A549 (cell line): ENCODE results near the gene MGP. TPM values are rescaled to one million over a fixed set of nuclear protein-coding genes. Genes with fewer than 3 reads are reported as not detected.

ENCODE experiments used
- ATAC-seq, 2 experiments: fragments of 200-7000 bp in 1 of 2; fragments of >200 bp in 1 of 2; cut with Nextera tagmentation in 1 of 2; cut with Tn5 transposase in 1 of 2; 3 replicates each; pipeline versions ENCODE4 v1.8.0 to v1.9.1; 2018 to 2020; ENCODE audit warnings: mild to moderate bottlenecking in 1 of 2, moderate library complexity in 1 of 2
- CTCF ChIA-PET: fragments of 300-600 bp; sonication (Branson Sonifier 250); formaldehyde crosslinking; extraction: SDS; loops from one replicate; lab custom pipeline; 2021; ENCODE audit warnings: antibody characterized with exemption, inconsistent platforms; lab: Yijun Ruan, JAX
- POLR2A ChIA-PET: fragments of 350-600 bp; formaldehyde crosslinking; extraction: SDS; loops from one replicate; lab custom pipeline; 2021; ENCODE audit warnings: antibody characterized with exemption, inconsistent platforms; lab: Yijun Ruan, JAX
- DNase-seq, 2 experiments: peaks; one replicate each; pipeline versions ENCODE4 v3.0.0 to v3.0.0-alpha.2; 2011 to 2016; ENCODE audit warnings: low read depth in 1 of 2, low spot score in 1 of 2
- FAIRE-seq: peaks from 2 replicates; lab custom pipeline; 2011; peaks lifted over from hg19 to GRCh38; lab: Jason Lieb, UNC
- H3K27ac ChIP-seq, 2 experiments: fragments of >200 bp; sonication (Bioruptor Twin); formaldehyde crosslinking; 3 replicates each; pipeline ENCODE4 v1.5.1; 2016 to 2017
- H3K4me1 ChIP-seq: fragments of >200 bp; sonication (Bioruptor Twin); formaldehyde crosslinking; 3 replicates; pipeline ENCODE4 v1.6.1; 2016
- H3K4me2 ChIP-seq: fragments of >200 bp; sonication (Bioruptor Twin); formaldehyde crosslinking; 3 replicates; pipeline ENCODE4 v1.6.1; 2016
- H3K4me3 ChIP-seq: fragments of >200 bp; sonication (Bioruptor Twin); formaldehyde crosslinking; 3 replicates; pipeline ENCODE4 v1.5.1; 2016
- H3K9me3 ChIP-seq: fragments of >200 bp; sonication (Bioruptor Twin); formaldehyde crosslinking; 3 replicates; pipeline ENCODE4 v1.6.1; 2016
- CHD2 ChIP-seq: fragments of 150-350 bp; IDR thresholded peaks from 2 replicates; pipeline ENCODE4 v1.6.1; 2014; ENCODE audit warnings: low read length; ENCODE audit not compliant: partially characterized antibody
- CHD4 ChIP-seq: fragments of 200-600 bp; sonication (generic); IDR thresholded peaks from 2 replicates; pipeline ENCODE4 v1.6.1; 2016; ENCODE audit warnings: antibody characterized with exemption, mild to moderate bottlenecking, borderline replicate concordance
- E2F6 ChIP-seq: IDR thresholded peaks from 2 replicates; pipeline ENCODE4 v1.6.1; 2012; ENCODE audit warnings: low read depth, borderline replicate concordance
- EHMT2 ChIP-seq: fragments of 200-600 bp; sonication (generic); IDR thresholded peaks from 2 replicates; pipeline ENCODE4 v1.6.1; 2016; ENCODE audit warnings: antibody characterized with exemption, low read depth, mild to moderate bottlenecking, moderate library complexity
- ELK1 ChIP-seq: fragments of 150-350 bp; IDR thresholded peaks from 2 replicates; pipeline ENCODE4 v1.6.1; 2014; ENCODE audit warnings: low read depth, mild to moderate bottlenecking, low read length
- ESRRA ChIP-seq: fragments of 150-350 bp; IDR thresholded peaks from 2 replicates; pipeline ENCODE4 v1.6.1; 2014; ENCODE audit warnings: mild to moderate bottlenecking, low read length, borderline replicate concordance
- HEYL ChIP-seq: fragments of 250-450 bp; sonication (Bioruptor Pico); IDR thresholded peaks from 2 replicates; pipeline ENCODE4 v1.8.0; 2021; ENCODE audit warnings: mild to moderate bottlenecking, moderate library complexity
- HOXB13 ChIP-seq: fragments of 250-450 bp; sonication (Bioruptor Pico); IDR thresholded peaks from 2 replicates; pipeline ENCODE4 v1.5.0; 2020; ENCODE audit warnings: low read depth, mild to moderate bottlenecking, moderate library complexity
- HOXB5 ChIP-seq: fragments of 250-450 bp; sonication (Bioruptor Pico); IDR thresholded peaks from 2 replicates; pipeline ENCODE4 v1.5.0; 2020; ENCODE audit warnings: mild to moderate bottlenecking, moderate library complexity
- JUN ChIP-seq, 2 experiments: fragments of >200 bp; sonication (Bioruptor Twin); formaldehyde crosslinking; IDR thresholded peaks; 2 replicates in 1 of 2; 3 replicates in 1 of 2; pipeline ENCODE4 v1.6.1; 2016 to 2017
- JUNB ChIP-seq: fragments of >200 bp; sonication (Bioruptor Twin); formaldehyde crosslinking; IDR thresholded peaks from 2 replicates; pipeline ENCODE4 v1.6.1; 2016
- KDM1A ChIP-seq: fragments of 200-600 bp; sonication (generic); IDR thresholded peaks from 2 replicates; pipeline ENCODE4 v1.6.1; 2016; ENCODE audit warnings: low read depth, mild to moderate bottlenecking
- MAFK ChIP-seq: fragments of 450-650 bp; IDR thresholded peaks from 2 replicates; pipeline ENCODE4 v1.6.1; 2014; ENCODE audit not compliant: partially characterized antibody
- MYC ChIP-seq: IDR thresholded peaks from 2 replicates; pipeline ENCODE4 v1.6.1; 2012; ENCODE audit warnings: mild to moderate bottlenecking, inconsistent platforms, low read length, improper control_type of control experiment, borderline replicate concordance
- SREBF2 ChIP-seq: fragments of 450-650 bp; IDR thresholded peaks from 2 replicates; pipeline ENCODE4 v1.6.1; 2014; ENCODE audit warnings: mild to moderate bottlenecking, moderate library complexity
- TFCP2L1 ChIP-seq: fragments of 250-450 bp; sonication (Bioruptor Pico); IDR thresholded peaks from 2 replicates; pipeline ENCODE4 v1.5.0; 2021; ENCODE audit warnings: mild to moderate bottlenecking
- ZC3H11A ChIP-seq: fragments of 450-650 bp; IDR thresholded peaks from 2 replicates; pipeline ENCODE4 v1.6.1; 2014; ENCODE audit warnings: antibody characterized with exemption, mild to moderate bottlenecking
- ZSCAN20 ChIP-seq: fragments of 250-450 bp; sonication (Bioruptor Pico); IDR thresholded peaks from 2 replicates; pipeline ENCODE4 v1.8.0; 2022; ENCODE audit warnings: mild to moderate bottlenecking, moderate library complexity
- WGBS: methylation state at CpG from one replicate; pipeline ENCODE4 v1.1.6; 2017; ENCODE audit errors: missing lambda C conversion rate; 5-methylcytosine and 5-hydroxymethylcytosine counted together
- polyA plus RNA-seq, 4 experiments: library from polyadenylated mRNA; depleted of rRNA in 3 of 4; stranded (reverse); fragments of >200 nt; fragmentation: RNase III in 1 of 4; extraction: RNeasy Plus Mini Kit Qiagen cat#74134 plus additional on column Dnase treatment in 1 of 4; gene quantifications; 2 replicates in 3 of 4; 3 replicates in 1 of 4; pipeline ENCODE4 v1.2.3, GENCODE V29; 2011 to 2017
- TF ChIP-seq, protein P1 (sequence below): fragments of >200 bp; sonication (Bioruptor Twin); formaldehyde crosslinking; IDR thresholded peaks from 2 replicates; pipeline ENCODE4 v1.6.1; 2016
- TF ChIP-seq, protein P2 (sequence below): fragments of 250-450 bp; sonication (Bioruptor Pico); IDR thresholded peaks from 2 replicates; pipeline ENCODE4 v1.5.0; 2020; ENCODE audit warnings: low read depth, mild to moderate bottlenecking, moderate library complexity
- TF ChIP-seq, protein P3 (sequence below): fragments of 250-450 bp; sonication (Bioruptor Pico); IDR thresholded peaks from 2 replicates; pipeline ENCODE4 v1.5.0; 2021; ENCODE audit warnings: mild to moderate bottlenecking, moderate library complexity, borderline replicate concordance
- TF ChIP-seq, protein P4 (sequence below): IDR thresholded peaks from 2 replicates; pipeline ENCODE4 v1.6.1; 2012

The MGP gene
- polyA plus RNA-seq, 2 of the 4 experiments (the other 2 are of a cell fraction), result 0.16 to 0.30 TPM

- Histone ChIP-seq H3K4me3 (no peak overlapping the region), H3K27ac (no peak overlapping the region), H3K4me2 (no peak overlapping the region), H3K9me3 (no peaks in the 10 kb centered on the region), H3K4me1 (no peaks in the 10 kb centered on the region)
- 0 out of 6 replicates have a peak, but pooled peaks of 1 of the 2 experiments have one; percentile 36 for ATAC-seq
- WGBS, result 94% methylated on average over 1 of the region's 1 CpG
- ChIA-PET CTCF (interaction anchor here (0.6 kb wide), 1 partner anchor 658 kb away, joined by 3 read pairs; no protein-coding TSS in a partner anchor), POLR2A (no interaction called here)
- no peak for FAIRE-seq
- peak in 1 of 2 experiments; percentile 17 for DNase-seq
- TF ChIP-seq, protein P1, sequence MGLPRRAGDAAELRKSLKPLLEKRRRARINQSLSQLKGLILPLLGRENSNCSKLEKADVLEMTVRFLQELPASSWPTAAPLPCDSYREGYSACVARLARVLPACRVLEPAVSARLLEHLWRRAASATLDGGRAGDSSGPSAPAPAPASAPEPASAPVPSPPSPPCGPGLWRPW, result no peak
- TF ChIP-seq TFCP2L1 (CRISPR knock-in tag) (no peak), HEYL (no peak), ZSCAN20 (CRISPR knock-in tag) (no peak), CHD2 (no peak), ESRRA (no peak), HOXB5 (CRISPR knock-in tag) (no peak), MAFK (no peak), JUN (IDR thresholded peaks at IDR 0.05) (no peak), SREBF2 (no peak)
- TF ChIP-seq, protein P2, sequence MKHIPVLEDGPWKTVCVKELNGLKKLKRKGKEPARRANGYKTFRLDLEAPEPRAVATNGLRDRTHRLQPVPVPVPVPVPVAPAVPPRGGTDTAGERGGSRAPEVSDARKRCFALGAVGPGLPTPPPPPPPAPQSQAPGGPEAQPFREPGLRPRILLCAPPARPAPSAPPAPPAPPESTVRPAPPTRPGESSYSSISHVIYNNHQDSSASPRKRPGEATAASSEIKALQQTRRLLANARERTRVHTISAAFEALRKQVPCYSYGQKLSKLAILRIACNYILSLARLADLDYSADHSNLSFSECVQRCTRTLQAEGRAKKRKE (CRISPR knock-in tag), result no peak
- TF ChIP-seq, protein P3, sequence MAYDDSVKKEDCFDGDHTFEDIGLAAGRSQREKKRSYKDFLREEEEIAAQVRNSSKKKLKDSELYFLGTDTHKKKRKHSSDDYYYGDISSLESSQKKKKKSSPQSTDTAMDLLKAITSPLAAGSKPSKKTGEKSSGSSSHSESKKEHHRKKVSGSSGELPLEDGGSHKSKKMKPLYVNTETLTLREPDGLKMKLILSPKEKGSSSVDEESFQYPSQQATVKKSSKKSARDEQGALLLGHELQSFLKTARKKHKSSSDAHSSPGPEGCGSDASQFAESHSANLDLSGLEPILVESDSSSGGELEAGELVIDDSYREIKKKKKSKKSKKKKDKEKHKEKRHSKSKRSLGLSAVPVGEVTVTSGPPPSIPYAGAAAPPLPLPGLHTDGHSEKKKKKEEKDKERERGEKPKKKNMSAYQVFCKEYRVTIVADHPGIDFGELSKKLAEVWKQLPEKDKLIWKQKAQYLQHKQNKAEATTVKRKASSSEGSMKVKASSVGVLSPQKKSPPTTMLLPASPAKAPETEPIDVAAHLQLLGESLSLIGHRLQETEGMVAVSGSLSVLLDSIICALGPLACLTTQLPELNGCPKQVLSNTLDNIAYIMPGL (CRISPR knock-in tag), result no peak
Observed at GRCh38 chr12:14901228-14901562, 15.5 kb upstream of the MGP start.

GRCh38 chr12:14900521-14901227, 15.0 kb upstream of the MGP start:
- Histone ChIP-seq H3K4me3 (no peak overlapping the region), H3K4me1 (no peaks in the 10 kb centered on the region), H3K9me3 (no peaks in the 10 kb centered on the region), H3K27ac (no peak overlapping the region), H3K4me2 (no peak overlapping the region)
- CTCF ChIA-PET, result interaction anchor here (0.7 kb wide), 1 partner anchor 31 kb away, joined by 3 read pairs; no protein-coding TSS in a partner anchor
- DNase-seq (no peak), ATAC-seq (no peak), FAIRE-seq (no peak)
- TF ChIP-seq JUNB, result no peak
- TF ChIP-seq ESRRA, result no peak
- POLR2A ChIA-PET, result no interaction called here
- 69% methylated on average over 5 of the region's 5 CpGs for WGBS

GRCh38 chr12:14896521-14897169, 11.0 kb upstream of the MGP start:
- Histone ChIP-seq H3K9me3 (no peaks in the 10 kb centered on the region), H3K4me1 (no peaks in the 10 kb centered on the region), H3K27ac (no peak overlapping the region), H3K4me2 (no peak overlapping the region), H3K4me3 (no peak overlapping the region)
- ChIA-PET CTCF (no interaction called here), POLR2A (no interaction called here)
- FAIRE-seq (no peak), DNase-seq (no peak), ATAC-seq (no peak)
- TF ChIP-seq E2F6 (no peak), ELK1 (no peak), CHD4 (no peak), KDM1A (no peak), HOXB5 (CRISPR knock-in tag) (no peak), ZC3H11A (no peak), EHMT2 (no peak), MYC (no peak), HOXB13 (CRISPR knock-in tag) (no peak)
- TF ChIP-seq, protein P4, sequence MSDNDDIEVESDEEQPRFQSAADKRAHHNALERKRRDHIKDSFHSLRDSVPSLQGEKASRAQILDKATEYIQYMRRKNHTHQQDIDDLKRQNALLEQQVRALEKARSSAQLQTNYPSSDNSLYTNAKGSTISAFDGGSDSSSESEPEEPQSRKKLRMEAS, result no peak
- WGBS, result 77% methylated on average over 7 of the region's 7 CpGs
